Activated CD4-positive, CD25-positive, alpha-beta regulatory T cell treated with anti-CD3 and anti-CD28 coated beads, Interleukin-2, amount 50 U/mL, for 16 hours (primary cell): Measurements from ENCODE around the gene LLPH.
"Not testable (repeated sequence)": the region's sequence is repeated elsewhere in the genome, so short reads cannot be mapped to it uniquely, and the experiment has no call there.

ENCODE experiments used
- DNase-seq: peaks from one replicate; pipeline ENCODE4 v3.0.0-alpha.2; 2020; ENCODE audit warnings: low read depth, low spot score

LLPH gene

GRCh38 chr12:66130267-66131066 is at the start of gene LLPH:
LLPH (minus strand) TSS chr12:66130750; CDS start chr12:66129106, 1,644 bp downstream.
- peak; percentile 87 for DNase-seq

GRCh38 chr12:66176105-66176900 is 45.8 kb upstream of the LLPH start:
- DNase-seq: no peak

- not testable (repeated sequence) for DNase-seq
These were observed 44.1 kb upstream of the LLPH start for GRCh38 chr12:66174391-66175325.

GRCh38 chr12:66170606-66171005 is 40.1 kb upstream of the LLPH start:
- no peak for DNase-seq

GRCh38 chr12:66169221-66170170 is 38.9 kb upstream of the LLPH start, which contains the start of gene TMBIM4:
TMBIM4 (minus strand) TSS chr12:66169996; CDS start chr12:66169951, 45 bp downstream.
- DNase-seq: peak; percentile 68

GRCh38 chr12:66168410-66168809 is 37.9 kb upstream of the LLPH start:
- no peak for DNase-seq

- no peak for DNase-seq
These were observed 36.0 kb upstream of the LLPH start for GRCh38 chr12:66166561-66166960.

GRCh38 chr12:66165141-66165540 is 34.6 kb upstream of the LLPH start:
- DNase-seq: no peak

GRCh38 chr12:66164349-66164821 is 33.8 kb upstream of the LLPH start:
- DNase-seq: no peak

- no peak for DNase-seq
These were observed 32.7 kb upstream of the LLPH start for GRCh38 chr12:66163289-66163688.

GRCh38 chr12:66162701-66163100 is 32.2 kb upstream of the LLPH start:
- no peak for DNase-seq

GRCh38 chr12:66160704-66161103 is 30.2 kb upstream of the LLPH start:
- no peak for DNase-seq

- no peak for DNase-seq
These were observed 28.6 kb upstream of the LLPH start for GRCh38 chr12:66159123-66159522.

- no peak for DNase-seq
These were observed 26.1 kb upstream of the LLPH start for GRCh38 chr12:66156654-66157053.

GRCh38 chr12:66154776-66155175 is 24.2 kb upstream of the LLPH start:
- no peak for DNase-seq

GRCh38 chr12:66152732-66153131 is 22.2 kb upstream of the LLPH start:
- no peak for DNase-seq

- no peak for DNase-seq
These were observed 19.3 kb upstream of the LLPH start for GRCh38 chr12:66149702-66150398.

GRCh38 chr12:66144791-66145754 is 14.5 kb upstream of the LLPH start:
- DNase-seq: no peak
